ENCODE measurements around the gene DNAH1.

Gene DNAH1

GRCh38 chr3:52313188-52313773 lies 2.8 kb upstream of the DNAH1 start:
- DNase-seq = no peak
- in situ Hi-C loops (cut with HindIII; ENCODE audit: low pct_ligation_motif_present, low sequenced_read_pairs) = no loop called here
- Histone ChIP-seq H3K36me3 (replicated peaks) (no peaks in the 10 kb centered on the region), H3K4me3 (ENCODE audit: low read depth, low read length) (no peak overlapping the region), H3K27me3 (replicated peaks) (no peaks in the 10 kb centered on the region), H3K27ac (peak overlapping the region; percentile 32)
- no peak for TF ChIP-seq CTCF (IDR thresholded peaks at IDR 0.05; ENCODE audit: low read depth, low read length, missing control alignments)

- in situ Hi-C loops (cut with HindIII; ENCODE audit: low pct_ligation_motif_present, low sequenced_read_pairs) = no loop called here
- no peak for TF ChIP-seq CTCF (IDR thresholded peaks at IDR 0.05; ENCODE audit: low read depth, low read length, missing control alignments)
- Histone ChIP-seq H3K27ac (peak overlapping the region; percentile 32), H3K27me3 (replicated peaks) (no peaks in the 10 kb centered on the region), H3K4me3 (ENCODE audit: low read depth, low read length) (no peak overlapping the region), H3K36me3 (replicated peaks) (no peaks in the 10 kb centered on the region)
- DNase-seq = peak; percentile 47
Observed at GRCh38 chr3:52313774-52314188, 2.3 kb upstream of the DNAH1 start.

GRCh38 chr3:52314489-52314888 lies 1.6 kb upstream of the DNAH1 start:
- Histone ChIP-seq H3K27ac (no peak overlapping the region), H3K27me3 (replicated peaks) (no peaks in the 10 kb centered on the region), H3K36me3 (replicated peaks) (no peaks in the 10 kb centered on the region), H3K4me3 (ENCODE audit: low read depth, low read length) (no peak overlapping the region)
- in situ Hi-C loops (cut with HindIII; ENCODE audit: low pct_ligation_motif_present, low sequenced_read_pairs) = no loop called here
- TF ChIP-seq CTCF (IDR thresholded peaks at IDR 0.05; ENCODE audit: low read depth, low read length, missing control alignments) = no peak
- DNase-seq = no peak

- Histone ChIP-seq H3K27me3 (replicated peaks) (no peaks in the 10 kb centered on the region), H3K36me3 (replicated peaks) (no peaks in the 10 kb centered on the region), H3K27ac (no peak overlapping the region), H3K4me3 (ENCODE audit: low read depth, low read length) (no peak overlapping the region)
- no peak for TF ChIP-seq CTCF (IDR thresholded peaks at IDR 0.05; ENCODE audit: low read depth, low read length, missing control alignments)
- no peak for DNase-seq
- in situ Hi-C loops (cut with HindIII; ENCODE audit: low pct_ligation_motif_present, low sequenced_read_pairs) = no loop called here
Observed at GRCh38 chr3:52315006-52315405, 1.1 kb upstream of the DNAH1 start.

DNA sequence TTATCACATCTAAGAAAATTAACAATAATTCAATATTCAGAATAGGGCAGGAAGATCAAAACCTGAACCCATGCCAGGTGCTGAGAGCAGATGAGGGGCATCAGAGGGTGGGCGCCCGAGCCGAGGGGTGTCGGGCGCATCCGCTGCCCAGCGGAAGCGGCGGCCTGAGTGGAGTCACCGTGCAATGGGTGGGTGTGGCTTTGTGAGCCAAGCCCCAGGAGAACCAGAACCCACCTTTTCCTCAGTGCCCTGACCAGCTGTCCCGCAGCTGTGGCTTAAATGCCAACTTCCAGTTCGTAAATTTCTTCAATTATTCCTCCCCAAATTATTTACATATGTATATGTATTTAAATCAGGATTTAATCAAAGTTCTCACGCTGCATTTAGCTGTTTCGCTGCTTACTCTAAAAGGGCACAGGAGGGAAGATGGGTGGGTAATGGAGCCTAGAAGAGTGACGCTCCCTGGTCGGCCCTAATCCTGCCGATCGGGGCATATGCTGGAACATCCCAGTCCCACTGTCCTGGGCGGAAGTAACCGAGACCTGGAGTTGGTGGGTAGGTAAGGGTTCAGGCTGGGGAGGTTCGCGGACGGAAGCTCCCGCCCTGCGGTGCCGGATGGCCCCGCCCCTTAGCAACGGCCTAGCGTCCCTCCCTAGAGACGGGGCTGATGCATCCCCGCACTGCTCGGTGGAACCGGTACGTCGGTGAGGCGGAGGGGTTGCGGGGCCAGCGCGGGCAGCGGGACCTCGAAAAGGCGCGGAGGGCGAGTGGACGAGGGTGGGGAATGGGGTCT lies 1.3 kb downstream of the DNAH1 start:
- TF ChIP-seq CTCF (IDR thresholded peaks at IDR 0.05; ENCODE audit: low read depth, low read length, missing control alignments) = no peak
- H3K27ac ChIP-seq = no peak overlapping the region
- H3K27me3 ChIP-seq (replicated peaks) = no peaks in the 10 kb centered on the region
- H3K36me3 ChIP-seq (replicated peaks) = no peaks in the 10 kb centered on the region
- in situ Hi-C loops (cut with HindIII; ENCODE audit: low pct_ligation_motif_present, low sequenced_read_pairs) = no loop called here
- H3K4me3 ChIP-seq (ENCODE audit: low read depth, low read length) = peak overlapping the region; percentile 52
- no peak for DNase-seq

All from brain microvascular endothelial cell (primary cell).